GM12891 (cell line): ENCODE measurements around the gene RIMBP2.

Experiments
- DNase-seq: peaks from one replicate; pipeline ENCODE4 v3.0.0; 2011; ENCODE audit warnings: low spot score; ENCODE audit not compliant: insufficient read length
- FAIRE-seq: peaks from 2 replicates; lab custom pipeline; 2011; peaks lifted over from hg19 to GRCh38; lab: Jason Lieb, UNC
- PAX5 ChIP-seq: IDR thresholded peaks from 2 replicates; pipeline ENCODE4 v1.6.1; 2011; ENCODE audit warnings: low read length, moderate library complexity, mild to moderate bottlenecking; ENCODE audit not compliant: insufficient read depth, severe bottlenecking
- POLR2A ChIP-seq: IDR thresholded peaks from 2 replicates; pipeline ENCODE4 v1.6.1; 2011; ENCODE audit warnings: low read depth, low read length, control low read depth
- POLR2AphosphoS5 ChIP-seq: IDR thresholded peaks from 2 replicates; pipeline ENCODE4 v1.6.1; 2011; ENCODE audit warnings: low read depth, low read length, control low read depth
- POU2F2 ChIP-seq: IDR thresholded peaks from 2 replicates; pipeline ENCODE4 v1.6.1; 2011; ENCODE audit warnings: low read depth, mild to moderate bottlenecking, control low read depth, low read length, moderate library complexity
- SPI1 ChIP-seq: IDR thresholded peaks from 2 replicates; pipeline ENCODE4 v1.6.1; 2011; ENCODE audit warnings: low read depth, low read length, control low read depth
- TAF1 ChIP-seq: IDR thresholded peaks from 2 replicates; pipeline ENCODE4 v1.6.1; 2011; ENCODE audit warnings: low read depth, low read length, control low read depth

RIMBP2 gene

GRCh38 chr12:130469552-130469951 is 246.5 kb downstream of the RIMBP2 start:
- TF ChIP-seq POU2F2 (no peak), SPI1 (no peak), PAX5 (no peak), POLR2AphosphoS5 (no peak), TAF1 (no peak), POLR2A (no peak)
- FAIRE-seq (no peak), DNase-seq (no peak)

- TF ChIP-seq SPI1 (no peak), PAX5 (no peak), TAF1 (no peak), POLR2A (no peak), POLR2AphosphoS5 (no peak), POU2F2 (no peak)
- FAIRE-seq = no peak
- DNase-seq = no peak
Observed at GRCh38 chr12:130468700-130469245, 247.3 kb downstream of the RIMBP2 start.

GRCh38 chr12:130468186-130468585 is 247.9 kb downstream of the RIMBP2 start:
- DNase-seq (no peak), FAIRE-seq (no peak)
- TF ChIP-seq PAX5 (no peak), POLR2A (no peak), POLR2AphosphoS5 (no peak), POU2F2 (no peak), TAF1 (no peak), SPI1 (no peak)

GRCh38 chr12:130465626-130466025 is 250.5 kb downstream of the RIMBP2 start:
- FAIRE-seq (no peak), DNase-seq (no peak)
- TF ChIP-seq TAF1 (no peak), SPI1 (no peak)

- no peak for DNase-seq
- TF ChIP-seq POLR2AphosphoS5 = no peak
- TF ChIP-seq TAF1 = no peak
- TF ChIP-seq POLR2A = no peak
- no peak for TF ChIP-seq PAX5
- TF ChIP-seq POU2F2 = no peak
- no peak for TF ChIP-seq SPI1
- no peak for FAIRE-seq
Observed at GRCh38 chr12:130465046-130465445, 251.1 kb downstream of the RIMBP2 start.

- no peak for DNase-seq
- no peak for FAIRE-seq
- TF ChIP-seq SPI1 (no peak), POU2F2 (no peak), PAX5 (no peak)
Observed at GRCh38 chr12:130463818-130464670, 252.1 kb downstream of the RIMBP2 start.

GRCh38 chr12:130463275-130463658 is 252.8 kb downstream of the RIMBP2 start:
- no peak for DNase-seq
- TF ChIP-seq POLR2A (no peak), SPI1 (no peak), POLR2AphosphoS5 (no peak), PAX5 (no peak), TAF1 (no peak), POU2F2 (no peak)
- FAIRE-seq = no peak

GRCh38 chr12:130462558-130463274 is 253.4 kb downstream of the RIMBP2 start:
- TF ChIP-seq TAF1 (no peak), POLR2A (no peak), SPI1 (no peak)
- no peak for FAIRE-seq
- DNase-seq = no peak

- no peak for DNase-seq
- FAIRE-seq = no peak
- TF ChIP-seq SPI1 (no peak), TAF1 (no peak), POLR2AphosphoS5 (no peak), POLR2A (no peak), PAX5 (no peak), POU2F2 (no peak)
Observed at GRCh38 chr12:130461839-130462557, 254.1 kb downstream of the RIMBP2 start.

- no peak for TF ChIP-seq POLR2A
- no peak for TF ChIP-seq POU2F2
- no peak for TF ChIP-seq SPI1
- no peak for TF ChIP-seq POLR2AphosphoS5
- TF ChIP-seq PAX5 = no peak
- no peak for TF ChIP-seq TAF1
- FAIRE-seq = no peak
Observed at GRCh38 chr12:130461447-130461815, 254.7 kb downstream of the RIMBP2 start.

More at GRCh38 chr12:130461447-130461815, 254.7 kb downstream of the RIMBP2 start:
- DNase-seq = no peak
